Stimulated activated CD4-positive, alpha-beta T cell treated with anti-CD3 and anti-CD28 coated beads, Interleukin-15, amount 100 ng/mL, for 48 hours (primary cell): ENCODE data around the gene MIA.
"Not testable (repeated sequence)": the region's sequence is repeated elsewhere in the genome, so short reads cannot be mapped to it uniquely, and the experiment has no call there.

Experiments
- DNase-seq, 2 donors: peaks; one replicate each; pipeline ENCODE4 v3.0.0-alpha.2; 2020; ENCODE audit warnings: low read depth in 2 of 2

The MIA gene

DNA sequence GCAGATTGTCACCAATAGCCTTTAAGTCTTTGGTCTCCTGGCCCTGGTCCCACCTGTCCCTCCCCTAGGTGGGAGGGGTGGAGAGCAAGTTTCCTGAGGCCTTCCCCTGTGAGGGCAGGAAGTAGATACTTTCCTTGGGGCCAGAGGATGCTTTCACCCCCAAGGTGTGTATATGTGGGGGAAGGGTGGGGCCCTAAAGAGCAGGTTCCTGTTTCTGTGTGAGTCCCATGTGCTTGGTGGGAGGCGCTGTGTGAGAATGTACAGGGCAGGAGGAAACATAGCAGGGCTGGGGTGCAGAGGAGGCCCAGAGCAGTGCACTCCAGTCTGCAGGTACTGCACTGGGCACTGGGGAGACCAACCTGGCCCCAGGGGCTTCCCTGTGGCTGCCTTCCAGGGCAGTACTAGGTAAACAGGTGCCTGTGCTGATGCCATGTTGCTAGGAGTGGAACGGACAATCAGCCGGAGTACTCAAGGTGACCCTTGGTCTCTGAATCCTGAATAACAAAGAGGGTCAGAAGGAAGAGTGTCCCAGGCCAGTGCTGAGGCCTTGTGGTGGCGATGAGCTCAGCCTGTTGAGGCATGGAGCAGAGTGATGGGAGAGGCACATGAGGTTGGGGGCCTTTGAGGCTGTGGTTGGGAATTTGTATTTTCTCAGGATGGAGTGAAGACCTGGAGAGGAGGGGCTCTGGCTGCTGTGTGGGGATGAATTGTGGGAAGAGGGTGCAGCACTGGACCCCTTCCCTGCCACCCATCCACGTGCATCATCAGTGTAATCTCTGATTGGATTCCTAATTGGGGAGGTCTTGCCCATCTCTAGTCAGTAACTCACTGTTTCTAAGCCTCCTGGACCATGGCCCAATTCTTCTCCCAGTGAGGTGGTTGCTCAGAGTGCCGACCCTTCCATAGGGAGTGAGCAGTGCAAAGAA lies 28.8 kb downstream of the MIA start:
- DNase-seq: peak in 1 of 2 donors; percentile 44

DNA sequence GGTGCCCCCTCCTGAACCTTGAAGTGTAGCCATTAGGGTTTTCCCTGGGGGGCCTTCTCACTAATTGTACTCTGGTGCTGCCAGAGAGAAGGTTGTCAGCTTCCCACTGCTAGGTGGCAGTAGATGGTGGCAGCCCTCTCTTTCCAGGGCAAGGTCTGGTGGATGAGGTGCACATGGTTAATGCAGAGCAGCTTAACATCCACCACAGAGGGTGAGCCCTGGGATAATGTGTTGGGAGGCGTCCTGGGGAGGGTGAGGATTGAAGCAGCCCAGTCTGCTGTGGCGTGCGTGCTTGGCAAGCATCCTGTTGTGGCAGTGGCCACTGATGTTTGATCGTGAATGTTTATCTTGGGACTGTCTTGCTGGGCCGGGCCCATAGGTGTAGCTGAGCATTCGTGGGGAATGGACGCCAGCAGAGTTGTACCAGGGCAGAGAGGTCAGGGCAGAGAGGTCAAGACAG lies 29.5 kb downstream of the MIA start:
- no peak for DNase-seq

DNA sequence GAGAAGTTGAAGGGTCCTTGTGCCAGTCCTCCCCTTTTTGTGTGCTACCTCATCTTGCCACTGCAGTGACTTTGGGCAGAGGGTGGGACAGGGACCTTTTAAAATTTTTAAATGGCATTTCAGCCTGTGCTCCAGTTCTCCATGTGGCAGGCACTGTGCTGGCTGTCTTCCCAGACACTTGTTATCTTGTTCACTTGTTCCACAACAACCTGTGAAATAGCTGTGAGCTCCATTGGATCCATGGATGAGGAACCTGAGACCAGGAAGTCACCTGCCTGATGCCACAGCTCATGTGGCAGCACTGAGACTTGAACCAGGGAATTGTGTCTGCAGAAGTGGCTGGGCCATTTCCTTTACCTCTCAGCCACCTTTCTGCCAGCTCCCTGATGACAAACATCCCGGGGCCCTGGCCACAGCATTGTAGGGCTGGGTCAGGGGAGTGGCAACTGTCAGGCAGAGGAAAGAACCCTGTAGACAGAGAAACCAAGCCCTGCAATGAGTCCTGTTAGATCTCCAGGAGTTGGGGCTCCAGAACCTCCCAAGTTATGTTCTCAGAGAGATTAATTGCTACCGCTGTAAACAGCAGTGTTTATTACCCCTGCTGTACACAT lies 30.0 kb downstream of the MIA start:
- DNase-seq: peak in 1 of 2 donors; percentile 29

DNA sequence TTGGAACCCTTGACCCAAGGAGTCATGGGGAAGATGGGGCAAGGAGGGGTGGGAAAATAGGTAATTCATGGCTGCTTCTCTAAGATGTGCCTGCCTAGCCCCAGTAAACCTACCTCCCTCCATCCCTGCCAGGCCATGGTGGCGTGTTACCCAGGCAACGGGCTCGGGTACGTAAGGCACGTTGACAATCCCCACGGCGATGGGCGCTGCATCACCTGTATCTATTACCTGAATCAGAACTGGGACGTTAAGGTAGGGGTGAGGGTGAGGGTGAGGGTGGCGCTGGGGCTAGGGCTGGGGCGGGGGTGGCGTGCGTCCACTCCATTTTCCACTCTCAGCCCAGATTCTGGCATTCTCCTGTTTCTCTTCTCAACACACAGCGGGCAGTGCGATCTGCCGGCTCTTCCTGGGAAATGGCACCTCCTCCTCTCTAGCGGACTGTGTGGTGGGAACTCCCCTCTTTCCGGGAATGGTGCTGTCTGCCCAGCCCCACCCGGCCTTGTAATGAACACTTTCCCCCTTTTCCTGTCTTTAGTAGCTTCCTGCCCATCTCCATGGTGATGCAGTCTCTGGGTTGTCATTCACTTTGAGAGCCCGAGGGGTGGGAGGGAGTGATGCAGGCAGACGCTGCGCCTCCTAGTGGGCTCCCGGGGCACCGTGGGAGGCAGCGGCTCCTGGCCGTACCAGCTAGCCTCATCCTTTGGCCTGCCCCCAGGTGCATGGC lies 31.3 kb downstream of the MIA start:
- DNase-seq: peak; percentile 62 to 79

DNA sequence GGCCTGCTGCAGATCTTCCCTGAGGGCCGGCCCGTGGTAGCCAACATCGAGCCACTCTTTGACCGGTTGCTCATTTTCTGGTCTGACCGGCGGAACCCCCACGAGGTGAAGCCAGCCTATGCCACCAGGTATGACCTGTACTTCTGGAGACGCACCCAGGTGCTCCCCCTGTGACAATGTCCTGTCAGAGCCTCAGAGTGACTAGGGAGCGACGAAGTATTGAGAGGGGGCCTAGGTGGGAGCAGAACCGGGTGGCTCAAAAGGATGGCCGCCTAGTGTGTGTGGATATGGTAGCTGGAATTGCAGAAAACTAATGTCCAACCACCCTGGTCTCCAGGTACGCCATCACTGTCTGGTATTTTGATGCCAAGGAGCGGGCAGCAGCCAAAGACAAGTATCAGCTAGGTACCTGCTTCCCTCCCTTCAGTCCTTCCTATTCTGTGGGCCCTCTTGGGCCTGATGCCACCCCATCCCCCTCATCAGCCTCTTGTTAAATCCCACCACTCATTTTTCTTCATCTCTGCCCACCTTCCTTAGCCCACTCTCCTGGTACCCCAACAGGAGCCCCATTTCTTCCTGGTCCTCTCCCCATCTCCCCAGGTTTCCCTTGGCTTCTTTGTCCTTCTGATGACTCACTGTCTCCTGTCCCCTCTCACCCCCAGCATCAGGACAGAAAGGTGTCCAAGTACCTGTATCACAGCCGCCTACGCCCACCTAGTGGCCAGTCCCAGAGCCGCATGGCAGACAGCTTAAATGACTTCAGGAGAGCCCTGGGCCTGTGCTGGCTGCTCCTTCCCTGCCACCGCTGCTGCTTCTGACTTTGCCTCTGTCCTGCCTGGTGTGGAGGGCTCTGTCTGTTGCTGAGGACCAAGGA lies 32.1 kb downstream of the MIA start:
- no peak for DNase-seq

DNA sequence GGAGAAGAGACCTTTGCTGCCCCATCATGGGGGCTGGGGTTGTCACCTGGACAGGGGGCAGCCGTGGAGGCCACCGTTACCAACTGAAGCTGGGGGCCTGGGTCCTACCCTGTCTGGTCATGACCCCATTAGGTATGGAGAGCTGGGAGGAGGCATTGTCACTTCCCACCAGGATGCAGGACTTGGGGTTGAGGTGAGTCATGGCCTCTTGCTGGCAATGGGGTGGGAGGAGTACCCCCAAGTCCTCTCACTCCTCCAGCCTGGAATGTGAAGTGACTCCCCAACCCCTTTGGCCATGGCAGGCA lies 32.7 kb downstream of the MIA start:
- DNase-seq: no peak

DNA sequence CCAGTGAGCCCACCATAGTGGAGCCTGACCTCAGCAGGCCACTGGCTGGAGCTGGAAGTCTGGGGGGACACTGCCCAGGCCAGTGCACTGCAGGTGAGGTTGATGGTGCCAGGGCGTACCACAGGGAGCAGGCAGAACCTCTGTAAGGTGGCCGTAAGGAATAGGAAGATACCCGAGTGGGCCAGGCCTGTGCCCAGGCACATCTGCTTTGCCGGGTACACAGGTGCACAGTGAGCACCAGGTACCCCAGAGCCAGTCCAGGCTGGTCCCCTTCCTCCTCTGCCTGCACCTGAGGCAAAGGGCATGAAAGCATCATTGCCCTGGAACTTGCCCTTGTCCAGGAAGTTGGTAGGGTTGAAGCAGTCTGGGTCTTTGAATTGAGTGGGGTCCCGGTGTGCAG lies 33.2 kb downstream of the MIA start:
- DNase-seq: no peak

DNA sequence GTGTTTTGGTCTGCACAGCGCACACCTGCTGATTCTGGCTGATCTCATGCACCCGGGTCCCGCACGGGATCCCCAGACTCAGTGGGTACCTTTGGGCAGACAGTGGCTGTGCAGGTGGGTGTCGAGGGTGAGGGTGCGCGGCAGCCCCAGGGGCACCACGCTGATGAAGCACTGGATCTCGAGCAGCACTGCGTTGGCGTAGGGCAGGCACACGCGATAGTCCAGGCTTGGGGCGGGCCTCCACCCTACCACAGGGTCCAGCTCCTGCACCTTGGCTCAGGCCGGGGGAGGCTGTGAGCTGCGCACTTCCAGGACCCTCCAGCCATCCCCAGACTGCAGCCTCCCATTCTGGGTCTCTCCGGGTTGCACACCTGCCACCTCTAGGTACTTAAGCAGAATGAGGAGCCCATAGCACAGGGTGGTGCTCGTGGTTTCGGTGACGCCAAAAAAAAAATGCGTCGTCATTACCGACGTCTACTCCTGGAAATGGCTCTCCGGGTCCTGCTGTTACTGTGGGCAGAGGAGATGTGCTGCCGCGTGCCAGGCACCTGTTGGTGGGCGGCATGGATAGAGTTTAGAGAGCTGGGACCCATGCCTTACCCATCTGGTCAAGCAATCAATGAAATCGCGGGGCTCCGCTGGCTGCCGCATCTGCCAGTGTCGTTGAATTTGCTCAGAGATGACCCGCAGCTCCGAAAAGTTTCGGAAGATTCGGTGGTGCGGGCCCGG lies 34.2 kb downstream of the MIA start:
- DNase-seq: no peak

DNA sequence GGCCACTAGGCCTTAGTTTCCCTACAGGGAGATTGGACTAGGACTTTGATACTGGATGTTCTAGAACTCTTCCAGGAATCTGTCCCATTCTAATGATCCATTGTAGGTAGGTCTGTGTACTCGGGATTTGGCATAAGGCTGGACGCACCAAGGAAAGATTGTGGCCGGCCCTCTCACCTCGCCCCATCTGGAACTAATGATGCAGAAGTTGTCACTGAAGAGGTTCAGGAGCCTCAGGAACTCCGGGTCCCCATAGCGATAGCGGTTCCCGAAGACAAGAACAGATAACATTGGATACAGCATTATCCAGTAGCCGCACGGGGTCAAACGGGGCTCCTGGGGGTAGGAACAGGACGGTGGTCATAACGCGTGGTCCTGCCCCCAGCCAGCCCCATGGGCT lies 34.8 kb downstream of the MIA start:
- DNase-seq: no peak

DNA sequence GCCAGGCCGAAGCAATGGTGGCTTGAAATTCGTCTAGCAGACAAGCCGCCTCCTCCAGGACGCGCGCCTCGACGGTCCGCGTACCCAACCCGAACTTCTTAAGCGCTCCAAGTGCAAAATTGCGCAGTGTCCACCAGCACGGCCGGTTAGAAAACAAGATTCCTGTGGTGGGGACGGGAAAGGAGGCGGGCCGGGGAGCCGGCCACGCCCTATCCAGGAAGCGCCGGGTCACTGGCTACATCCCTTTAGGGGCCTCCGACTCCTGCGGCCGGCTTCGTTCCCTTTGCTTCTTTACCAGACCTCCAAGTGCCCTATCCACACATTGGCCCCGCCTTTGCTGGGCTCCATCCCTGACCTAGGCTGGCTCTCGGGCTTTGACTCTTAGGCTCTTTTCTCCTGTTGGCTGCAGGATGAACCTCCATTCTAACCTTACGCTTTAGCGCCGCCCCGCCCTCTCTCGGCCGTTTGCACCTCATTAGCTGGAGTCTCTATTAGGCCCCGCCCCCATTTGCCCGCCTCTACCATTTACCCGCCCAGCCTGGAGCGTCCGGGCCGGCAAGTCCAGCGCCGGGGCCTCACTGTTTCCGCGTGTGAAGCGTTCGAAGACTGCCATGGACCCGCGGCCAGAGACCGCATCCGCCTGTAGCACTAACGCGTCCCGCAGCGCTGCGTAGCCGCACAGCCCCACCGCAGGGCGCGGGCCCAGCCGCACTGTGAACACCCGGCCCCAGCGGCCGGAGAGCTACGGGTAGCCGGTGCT lies 35.5 kb downstream of the MIA start:
- DNase-seq: not testable (repeated sequence)

DNA sequence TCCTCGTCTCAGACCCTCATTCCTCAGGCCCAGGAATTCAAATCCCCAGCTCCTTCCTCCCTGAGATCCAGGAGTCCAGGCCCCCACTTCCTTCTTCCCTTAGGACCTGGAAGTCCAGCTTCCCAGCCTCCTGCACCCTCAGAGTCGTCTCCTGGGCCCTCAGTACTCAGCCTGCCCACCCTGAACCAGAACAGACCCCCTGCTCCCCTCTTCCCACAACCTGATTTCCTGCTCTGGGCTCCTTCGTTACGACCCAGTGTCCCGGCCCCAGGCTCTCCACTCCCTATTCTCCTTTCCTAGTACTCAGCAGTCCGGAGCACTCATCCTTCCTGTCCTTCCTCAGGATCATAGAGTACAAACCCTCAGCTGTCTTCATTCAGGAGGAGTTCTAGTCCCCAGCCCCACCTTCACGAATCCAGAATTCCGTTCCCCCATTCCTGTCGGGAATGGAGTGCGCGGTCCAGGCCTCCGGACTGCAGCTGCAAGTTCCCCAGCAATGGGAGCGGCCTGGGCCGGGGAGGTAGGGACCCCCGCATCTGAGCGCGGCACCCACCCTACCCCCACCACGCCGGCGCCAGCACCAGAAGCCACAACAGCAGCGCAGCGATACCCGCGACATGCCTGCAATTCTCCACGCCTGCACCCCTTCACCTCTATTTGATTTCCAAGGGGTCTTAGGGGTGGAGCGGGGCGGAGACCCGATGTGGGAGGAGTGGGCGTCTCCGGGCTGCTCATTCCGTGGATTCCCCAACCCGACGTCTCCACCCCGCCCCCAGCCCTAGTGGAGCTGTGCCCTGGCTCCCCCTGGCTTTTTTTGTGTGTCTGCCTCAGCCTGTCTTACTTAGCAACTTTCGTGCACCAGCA lies 36.4 kb downstream of the MIA start:
- no peak for DNase-seq

DNA sequence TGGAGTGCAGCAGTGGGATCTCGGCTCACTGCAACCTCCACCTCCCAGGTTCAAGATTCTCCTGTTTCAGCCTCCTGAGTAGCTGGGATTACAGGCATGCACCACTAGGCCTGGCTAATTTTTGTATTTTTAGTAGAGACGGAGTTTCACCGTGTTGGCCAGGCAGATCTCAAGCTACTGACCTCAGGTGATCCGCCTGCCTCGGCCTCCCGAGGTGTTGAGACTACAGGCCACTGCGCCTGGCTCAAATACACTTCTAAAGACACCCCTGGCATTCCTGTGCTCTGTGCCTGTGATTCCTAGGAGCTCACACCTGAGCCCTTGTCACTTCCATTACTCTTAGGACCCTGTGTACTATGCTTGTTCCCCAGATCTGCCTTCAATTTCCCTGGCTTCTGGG lies 37.2 kb downstream of the MIA start:
- DNase-seq: not testable (repeated sequence)

DNA sequence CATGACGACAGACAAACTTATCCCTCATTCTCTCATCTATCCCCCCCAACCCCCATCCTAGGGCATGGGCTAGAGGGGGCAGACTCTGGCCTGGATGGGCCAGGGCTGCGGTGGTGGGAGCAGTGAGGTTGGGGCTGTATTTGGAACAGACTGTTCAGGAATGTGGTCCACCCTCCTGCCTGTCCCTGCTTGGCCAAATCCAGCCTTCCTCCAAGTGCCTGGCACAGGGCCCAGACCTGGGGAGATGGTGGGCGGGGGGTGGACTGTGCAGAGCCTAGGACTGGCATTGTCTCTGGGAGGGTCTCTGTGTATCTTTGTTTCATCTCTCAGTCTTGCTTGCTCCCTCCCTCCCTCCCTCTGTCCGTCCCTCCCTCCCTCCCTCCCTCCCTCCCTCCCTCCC lies 37.9 kb downstream of the MIA start:
- DNase-seq: no peak

DNA sequence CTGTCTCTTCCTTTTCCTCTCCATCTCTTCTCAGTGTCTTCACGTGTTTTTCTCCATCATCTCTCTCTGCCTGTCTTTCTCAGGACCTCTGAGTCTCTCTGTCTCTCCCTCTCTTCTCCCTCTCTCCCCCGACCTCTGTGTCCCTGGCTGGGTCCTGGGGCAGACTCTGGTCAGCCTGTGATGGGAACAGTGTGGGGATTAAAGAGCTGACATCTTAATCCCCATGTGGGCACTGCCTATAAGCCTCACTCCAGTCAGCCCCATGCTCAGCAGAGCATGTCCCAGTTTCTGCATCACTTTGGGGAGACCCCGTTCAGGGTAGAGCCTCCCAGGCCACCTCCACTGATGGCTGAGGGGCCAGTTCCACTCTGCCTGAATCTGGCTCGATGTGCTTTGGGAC lies 39.9 kb downstream of the MIA start:
- no peak for DNase-seq

DNA sequence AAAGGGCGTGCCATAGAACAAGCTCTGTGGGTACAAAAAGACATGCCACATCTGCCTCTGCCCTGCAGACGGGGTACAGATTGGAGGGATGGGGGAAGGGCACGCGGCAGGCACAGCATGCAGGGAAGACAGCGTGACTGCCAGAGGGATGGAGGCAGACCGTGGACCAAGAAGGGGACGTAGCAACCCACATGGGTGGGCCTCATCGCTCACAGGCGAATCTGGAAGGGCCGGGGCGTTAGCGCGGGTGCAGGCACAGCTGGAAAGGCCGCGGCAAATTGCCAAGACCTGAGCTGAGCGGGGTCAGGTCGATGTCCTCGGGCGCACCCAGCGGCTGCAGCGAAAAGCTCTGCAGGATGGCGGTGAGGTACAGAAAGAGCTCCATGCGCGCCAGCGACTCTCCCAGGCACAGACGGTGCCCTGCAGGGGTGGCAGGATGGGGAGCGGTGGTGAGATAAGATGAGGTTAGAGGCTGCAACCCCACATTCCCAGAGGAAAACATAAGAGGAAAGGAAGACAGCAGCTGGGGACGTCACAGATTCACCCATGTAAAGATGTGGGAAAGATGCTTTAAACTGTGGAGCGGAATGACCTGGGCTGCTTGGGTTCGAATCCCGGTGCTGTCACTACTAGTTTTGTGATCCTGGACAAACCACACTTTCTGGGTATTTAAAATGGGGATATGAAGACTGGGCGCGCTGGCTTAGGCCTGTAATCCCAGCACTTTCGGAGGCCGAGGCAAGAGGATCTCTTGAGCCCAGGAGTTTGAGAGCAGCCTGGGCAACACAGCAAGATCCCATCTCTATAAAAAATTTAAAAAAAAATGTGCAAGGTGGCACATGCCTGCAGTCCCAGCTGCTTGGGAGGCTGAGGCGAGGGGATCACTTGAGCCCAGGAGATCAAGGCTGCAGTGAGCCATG lies 43.4 kb downstream of the MIA start:
- DNase-seq: peak; percentile 60 to 67

DNA sequence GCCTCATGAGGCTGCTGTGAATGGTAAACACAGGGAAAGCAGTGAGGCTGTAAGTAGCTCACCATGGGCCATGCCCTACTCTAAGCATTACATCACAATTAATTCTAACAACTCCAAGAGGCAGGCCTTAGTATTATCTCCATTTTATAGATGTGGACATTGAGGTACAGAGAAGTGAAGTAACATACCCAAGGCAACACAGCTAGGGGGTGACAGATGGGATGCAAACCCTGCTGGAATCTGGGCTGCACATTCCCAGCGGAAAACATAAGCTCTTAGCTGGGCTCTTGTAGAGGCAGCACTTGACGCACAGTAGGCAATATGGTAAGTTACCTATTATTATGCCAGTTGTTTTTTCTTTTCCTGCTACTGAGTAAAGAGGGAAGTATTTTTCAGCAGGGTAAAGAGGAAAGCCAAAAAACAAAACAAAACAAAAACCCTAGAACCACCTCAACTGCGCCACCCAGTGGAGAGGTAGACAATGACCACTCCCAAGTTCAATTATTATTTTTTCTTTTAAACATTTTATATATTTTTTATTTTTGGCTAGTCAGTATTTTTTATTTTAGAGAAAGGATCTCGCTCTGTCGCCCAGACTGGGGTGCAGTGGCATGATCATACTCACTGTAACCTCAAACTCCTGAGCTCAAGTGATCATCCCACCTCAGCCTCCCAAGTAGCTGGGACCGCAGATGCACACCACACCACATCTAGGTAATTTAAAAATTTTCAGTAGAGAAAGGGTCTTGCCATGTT lies 44.3 kb downstream of the MIA start:
- DNase-seq: peak in 1 of 2 donors; percentile 47

DNA sequence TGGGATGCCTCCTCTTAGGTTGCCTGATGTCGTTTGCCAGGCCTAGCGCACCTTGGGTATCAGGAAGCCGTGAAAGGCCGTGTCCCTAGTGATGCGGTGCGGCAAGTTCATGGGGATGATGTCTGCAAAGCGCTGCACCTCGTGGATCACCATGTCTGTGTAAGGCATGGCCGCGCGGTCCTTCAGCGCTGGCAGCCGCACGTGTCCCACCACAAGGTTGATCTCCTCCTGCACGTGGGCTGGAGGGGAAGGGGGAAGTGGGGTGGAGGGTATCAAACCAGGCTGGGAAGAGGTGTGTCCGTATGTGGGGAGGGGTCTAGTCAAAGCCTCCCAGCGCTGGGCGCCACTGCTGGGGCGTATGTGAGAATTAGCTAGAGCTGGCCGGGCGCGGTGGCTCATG lies 46.8 kb downstream of the MIA start:
- no peak for DNase-seq
